Cardiac muscle cell (in vitro differentiated cells and primary cell): ENCODE results near the gene PLPP1. TPM values are rescaled to one million over a fixed set of nuclear protein-coding genes. Genes with fewer than 3 reads are reported as not detected.

Source experiments
- DNase-seq, 2 donors: peaks; one replicate each; pipeline versions ENCODE4 v3.0.0 to v3.0.0-alpha.2; 2010 to 2017; ENCODE audit warnings: low read depth in 1 of 2, low spot score in 1 of 2
- H3K27ac ChIP-seq: fragments of 200-600 bp; sonication (generic); 2 replicates; pipeline ENCODE4 v1.5.1; 2016
- H3K27me3 ChIP-seq: fragments of 200-600 bp; sonication (generic); 2 replicates; pipeline ENCODE4 v1.6.0; 2016; ENCODE audit warnings: control low read depth
- H3K36me3 ChIP-seq: fragments of 200-600 bp; sonication (generic); 2 replicates; pipeline ENCODE4 v1.5.1; 2016; ENCODE audit warnings: control low read depth
- H3K4me1 ChIP-seq: fragments of 200-600 bp; sonication (generic); 2 replicates; pipeline ENCODE4 v1.8.1; 2017; ENCODE audit warnings: low read depth, mild to moderate bottlenecking, mixed run types
- H3K4me3 ChIP-seq: fragments of 200-600 bp; sonication (generic); 2 replicates; pipeline ENCODE4 v1.5.1; 2016; ENCODE audit warnings: mild to moderate bottlenecking
- H3K9me3 ChIP-seq: fragments of 200-600 bp; sonication (generic); 2 replicates; pipeline ENCODE4 v1.5.1; 2017; ENCODE audit warnings: low read depth, mild to moderate bottlenecking, control low read depth
- polyA plus RNA-seq: library from polyadenylated mRNA; unstranded; fragments of >200 nt; fragmentation: Nextera tagmentation; extraction: Ambion mirVana; gene quantifications from 2 replicates; pipeline ENCODE4 v1.2.1, GENCODE V29; 2016
- total RNA-seq: library from RNA; depleted of rRNA; stranded (reverse); fragments of >200 nt; gene quantifications from 2 replicates; pipeline ENCODE4 v1.2.3, GENCODE V29; 2016
- TF ChIP-seq, protein P1 (sequence below): IDR thresholded peaks from 2 replicates; pipeline ENCODE4 v1.5.1; 2012; ENCODE audit warnings: low read depth, mild to moderate bottlenecking, low read length

The PLPP1 gene
- total and polyA plus RNA-seq, 2 experiments from 2014 or later, result 37.5 to 68.4 TPM

DNA sequence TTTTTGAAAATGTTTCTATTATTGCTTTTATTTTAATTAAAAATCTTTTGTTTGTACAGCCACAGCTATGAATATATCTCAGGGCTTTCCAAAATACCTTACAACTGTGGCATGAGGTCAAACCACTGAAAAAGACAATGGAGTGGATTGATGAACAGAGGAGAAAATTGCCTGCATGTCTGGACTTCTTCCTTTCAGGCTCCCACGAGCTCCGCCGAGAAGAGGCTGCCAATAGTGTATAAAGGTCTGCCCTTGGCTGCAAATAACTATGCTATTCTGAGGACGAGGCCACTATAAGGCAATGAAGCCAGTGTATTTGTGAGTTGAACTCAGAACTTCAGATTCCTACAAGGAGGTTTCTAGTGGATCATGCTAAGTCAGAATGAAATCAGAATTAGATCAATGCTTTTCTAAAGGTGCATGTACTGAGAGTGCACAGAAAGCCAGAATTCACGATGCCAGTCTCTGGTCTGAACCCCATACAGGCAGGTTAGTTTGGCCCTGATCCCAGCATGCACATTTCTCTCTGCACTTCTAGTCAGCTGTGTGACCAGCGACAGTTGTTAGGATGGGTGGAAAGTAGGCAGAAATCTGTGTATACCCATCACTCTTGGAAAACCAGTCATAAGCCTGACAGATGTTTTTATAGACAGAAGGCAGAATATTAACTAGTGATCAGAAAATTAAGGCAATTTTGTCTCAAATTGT lies 42.7 kb upstream of the PLPP1 start:
- TF ChIP-seq, protein P1, sequence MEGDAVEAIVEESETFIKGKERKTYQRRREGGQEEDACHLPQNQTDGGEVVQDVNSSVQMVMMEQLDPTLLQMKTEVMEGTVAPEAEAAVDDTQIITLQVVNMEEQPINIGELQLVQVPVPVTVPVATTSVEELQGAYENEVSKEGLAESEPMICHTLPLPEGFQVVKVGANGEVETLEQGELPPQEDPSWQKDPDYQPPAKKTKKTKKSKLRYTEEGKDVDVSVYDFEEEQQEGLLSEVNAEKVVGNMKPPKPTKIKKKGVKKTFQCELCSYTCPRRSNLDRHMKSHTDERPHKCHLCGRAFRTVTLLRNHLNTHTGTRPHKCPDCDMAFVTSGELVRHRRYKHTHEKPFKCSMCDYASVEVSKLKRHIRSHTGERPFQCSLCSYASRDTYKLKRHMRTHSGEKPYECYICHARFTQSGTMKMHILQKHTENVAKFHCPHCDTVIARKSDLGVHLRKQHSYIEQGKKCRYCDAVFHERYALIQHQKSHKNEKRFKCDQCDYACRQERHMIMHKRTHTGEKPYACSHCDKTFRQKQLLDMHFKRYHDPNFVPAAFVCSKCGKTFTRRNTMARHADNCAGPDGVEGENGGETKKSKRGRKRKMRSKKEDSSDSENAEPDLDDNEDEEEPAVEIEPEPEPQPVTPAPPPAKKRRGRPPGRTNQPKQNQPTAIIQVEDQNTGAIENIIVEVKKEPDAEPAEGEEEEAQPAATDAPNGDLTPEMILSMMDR, result no peak
- no peaks in the 10 kb centered on the region for H3K27me3 ChIP-seq
- no peaks in the 10 kb centered on the region for H3K36me3 ChIP-seq
- no peak overlapping the region for H3K4me3 ChIP-seq
- peak overlapping the region; percentile 67 for H3K27ac ChIP-seq
- H3K9me3 ChIP-seq, result no peaks in the 10 kb centered on the region
- H3K4me1 ChIP-seq, result peaks cover 4% of the 10 kb centered on the region
- DNase-seq, result peak in 1 of 2 donors; percentile 90

DNA sequence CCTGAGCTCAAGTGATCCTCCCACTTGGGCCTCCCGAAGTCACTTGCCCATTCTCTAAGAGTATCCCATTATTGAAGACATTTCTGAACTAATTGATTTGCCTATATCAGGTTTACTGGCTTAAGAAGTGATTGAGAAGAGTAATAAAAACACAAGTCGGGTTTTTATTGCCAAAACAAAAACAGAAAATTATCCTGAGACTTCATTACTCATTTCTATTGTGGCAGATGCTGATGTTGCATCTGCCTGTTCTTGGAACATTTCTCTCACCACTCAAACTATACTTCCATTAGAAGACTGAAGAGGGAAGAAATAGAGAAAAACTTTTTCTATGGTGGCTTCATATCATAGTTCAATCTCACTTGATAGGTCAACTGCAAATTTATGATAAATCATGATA lies 41.9 kb upstream of the PLPP1 start:
- Histone ChIP-seq H3K27ac (no peak overlapping the region), H3K9me3 (no peaks in the 10 kb centered on the region), H3K36me3 (no peaks in the 10 kb centered on the region), H3K4me1 (peaks cover 4% of the 10 kb centered on the region), H3K27me3 (no peaks in the 10 kb centered on the region), H3K4me3 (no peak overlapping the region)
- DNase-seq, result no peak
- TF ChIP-seq, protein P1, result no peak

DNA sequence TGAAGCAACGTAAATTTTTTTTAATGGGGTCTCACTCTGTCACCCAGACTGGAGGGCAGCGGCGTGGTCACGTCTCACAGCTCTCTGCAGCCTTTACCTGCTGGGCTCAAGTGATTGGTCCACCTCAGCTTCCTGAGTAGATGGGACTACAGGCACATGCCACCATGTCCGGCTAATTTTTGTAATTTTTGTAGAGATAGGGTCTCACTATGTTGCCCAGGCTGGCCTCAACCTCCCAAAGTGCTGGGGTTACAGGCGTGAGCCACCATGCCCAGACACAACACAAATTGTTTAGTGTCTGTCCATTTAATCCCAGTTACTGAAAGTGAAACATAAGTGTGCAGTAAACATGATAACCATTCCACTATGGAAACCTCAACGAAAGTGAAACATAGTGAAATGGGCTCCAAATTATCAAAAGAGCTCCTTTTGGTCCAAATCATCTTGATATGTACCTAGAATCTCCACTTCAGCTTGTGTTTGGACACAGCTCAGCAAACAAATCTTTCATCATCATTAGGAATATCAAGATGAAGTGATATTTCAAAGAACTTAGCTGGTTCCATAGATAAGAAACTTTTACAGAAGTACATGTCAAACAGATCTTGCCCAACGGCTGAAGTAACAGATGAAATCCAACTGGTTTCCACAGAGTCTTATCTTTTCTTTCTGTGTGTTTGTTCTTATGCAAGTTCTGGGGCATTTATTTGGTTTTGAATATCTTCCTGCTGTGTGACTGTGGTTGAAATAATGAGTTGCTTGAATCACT lies 41.2 kb upstream of the PLPP1 start:
- peak in 1 of 2 donors; percentile 88 for DNase-seq
- H3K4me1 ChIP-seq, result peaks cover 4% of the 10 kb centered on the region
- H3K27me3 ChIP-seq, result no peaks in the 10 kb centered on the region
- H3K4me3 ChIP-seq, result no peak overlapping the region
- H3K36me3 ChIP-seq, result no peaks in the 10 kb centered on the region
- TF ChIP-seq, protein P1, result no peak
- H3K9me3 ChIP-seq, result no peaks in the 10 kb centered on the region
- H3K27ac ChIP-seq, result no peak overlapping the region

GRCh38 chr5:55572600-55572999 lies 37.8 kb upstream of the PLPP1 start:
- no peaks in the 10 kb centered on the region for H3K9me3 ChIP-seq
- no peak overlapping the region for H3K4me3 ChIP-seq
- no peaks in the 10 kb centered on the region for H3K27me3 ChIP-seq
- no peak for DNase-seq
- H3K4me1 ChIP-seq, result peaks cover 8% of the 10 kb centered on the region
- no peaks in the 10 kb centered on the region for H3K36me3 ChIP-seq
- TF ChIP-seq, protein P1, result no peak
- H3K27ac ChIP-seq, result no peak overlapping the region

GRCh38 chr5:55572020-55572419 lies 37.3 kb upstream of the PLPP1 start:
- no peak overlapping the region for H3K27ac ChIP-seq
- no peak for DNase-seq

More at GRCh38 chr5:55572020-55572419, 37.3 kb upstream of the PLPP1 start:
- Histone ChIP-seq H3K4me3 (no peak overlapping the region), H3K9me3 (no peaks in the 10 kb centered on the region), H3K4me1 (peaks cover 4% of the 10 kb centered on the region), H3K36me3 (no peaks in the 10 kb centered on the region), H3K27me3 (no peaks in the 10 kb centered on the region)
- TF ChIP-seq, protein P1, result no peak
